Smooth muscle cell (in vitro differentiated cells): Measurements from ENCODE around the gene LGALSL. TPM values are rescaled to one million over a fixed set of nuclear protein-coding genes. Genes with fewer than 3 reads are reported as not detected.

Source experiments
- DNase-seq: peaks from one replicate; lab custom pipeline; 2025; ENCODE audit not compliant: unreplicated experiment; lab: John Stamatoyannopoulos, UW
- H2AFZ ChIP-seq: fragments of 200-600 bp; sonication (generic); 2 replicates; pipeline ENCODE4 v1.6.0; 2016; ENCODE audit warnings: antibody characterized with exemption, low read depth, mild to moderate bottlenecking
- H3F3A ChIP-seq: fragments of 200-600 bp; sonication (generic); 2 replicates; pipeline ENCODE4 v1.6.0; 2017; ENCODE audit warnings: antibody characterized with exemption, low read depth
- H3K27ac ChIP-seq: fragments of 200-600 bp; sonication (generic); 2 replicates; pipeline ENCODE4 v1.5.1; 2016; ENCODE audit warnings: low read depth, mild to moderate bottlenecking
- H3K27me3 ChIP-seq: fragments of 200-600 bp; sonication (generic); 2 replicates; pipeline ENCODE4 v1.6.1; 2016; ENCODE audit warnings: low read depth, mild to moderate bottlenecking
- H3K36me3 ChIP-seq: fragments of 200-600 bp; sonication (generic); 2 replicates; pipeline ENCODE4 v1.5.1; 2016; ENCODE audit warnings: low read depth
- H3K4me1 ChIP-seq: fragments of 200-600 bp; sonication (generic); 2 replicates; pipeline ENCODE4 v1.5.1; 2016; ENCODE audit warnings: low read depth
- H3K4me2 ChIP-seq: fragments of 200-600 bp; sonication (generic); 2 replicates; pipeline ENCODE4 v1.6.0; 2016; ENCODE audit warnings: mild to moderate bottlenecking
- H3K4me3 ChIP-seq: fragments of 200-600 bp; sonication (generic); 2 replicates; pipeline ENCODE4 v1.5.1; 2016; ENCODE audit warnings: mild to moderate bottlenecking
- H3K79me2 ChIP-seq: fragments of 200-600 bp; sonication (generic); 2 replicates; pipeline ENCODE4 v1.6.0; 2016; ENCODE audit warnings: low read depth, mild to moderate bottlenecking
- H3K9ac ChIP-seq: fragments of 200-600 bp; sonication (generic); 2 replicates; pipeline ENCODE4 v1.6.0; 2016; ENCODE audit warnings: low read depth
- H3K9me3 ChIP-seq: fragments of 200-600 bp; sonication (generic); replicated peaks from 2 replicates; pipeline ENCODE4 v1.5.1; 2016; ENCODE audit warnings: low read depth
- H4K20me1 ChIP-seq: fragments of 200-600 bp; sonication (generic); 2 replicates; pipeline ENCODE4 v1.6.0; 2016; ENCODE audit warnings: low read depth
- CTCF ChIP-seq: fragments of 200-600 bp; sonication (generic); IDR thresholded peaks from 2 replicates; pipeline ENCODE4 v1.5.1; 2017; ENCODE audit warnings: borderline replicate concordance, mild to moderate bottlenecking, antibody characterized with exemption; ENCODE audit not compliant: insufficient read depth, poor library complexity, severe bottlenecking
- WGBS: methylation state at CpG from one replicate; pipeline ENCODE4 v1.1.7; 2016; ENCODE audit warnings: low lambda C conversion rate; 5-methylcytosine and 5-hydroxymethylcytosine counted together
- polyA plus RNA-seq: library from polyadenylated mRNA; unstranded; fragments of >200 nt; fragmentation: Nextera tagmentation; extraction: Ambion mirVana; gene quantifications from 2 replicates; pipeline ENCODE4 v1.2.1, GENCODE V29; 2016
- total RNA-seq: library from RNA; depleted of rRNA; stranded (reverse); fragments of >200 nt; gene quantifications from 2 replicates; pipeline ENCODE4 v1.2.3, GENCODE V29; 2014

The LGALSL gene
- total and polyA plus RNA-seq, 2 experiments from 2014 or later = 8.1 to 13.9 TPM

- Histone ChIP-seq H3F3A (no peaks in the 10 kb centered on the region), H3K4me1 (no peaks in the 10 kb centered on the region), H3K27me3 (no peaks in the 10 kb centered on the region), H2AFZ (no peak overlapping the region), H3K79me2 (no peaks in the 10 kb centered on the region), H3K9ac (no peak overlapping the region), H3K9me3 (no peaks in the 10 kb centered on the region), H3K27ac (no peak overlapping the region), H3K4me2 (no peak overlapping the region), H3K36me3 (peaks cover 8% of the 10 kb centered on the region), H4K20me1 (no peaks in the 10 kb centered on the region), H3K4me3 (no peak overlapping the region)
- 83% methylated on average over 3 of the region's 3 CpGs for WGBS
- no peak for TF ChIP-seq CTCF
- DNase-seq = no peak
Measured at GRCh38 chr2:64462171-64462570, 8.2 kb downstream of the LGALSL start.

GRCh38 chr2:64462940-64463700, 9.2 kb downstream of the LGALSL start:
- 58% methylated on average over 5 of the region's 5 CpGs for WGBS

GRCh38 chr2:64463781-64464180, 9.8 kb downstream of the LGALSL start:
- no peak for TF ChIP-seq CTCF
- Histone ChIP-seq H3F3A (no peaks in the 10 kb centered on the region), H3K27ac (no peak overlapping the region), H4K20me1 (no peaks in the 10 kb centered on the region), H3K4me3 (no peak overlapping the region), H3K9ac (no peak overlapping the region), H3K4me2 (no peak overlapping the region), H2AFZ (no peak overlapping the region), H3K36me3 (peaks cover 3% of the 10 kb centered on the region), H3K27me3 (no peaks in the 10 kb centered on the region), H3K9me3 (no peaks in the 10 kb centered on the region), H3K4me1 (no peaks in the 10 kb centered on the region), H3K79me2 (no peaks in the 10 kb centered on the region)
- 86% methylated on average over 1 of the region's 1 CpG for WGBS
- DNase-seq = no peak

More at GRCh38 chr2:64462940-64463700, 9.2 kb downstream of the LGALSL start:
- no peak for DNase-seq
- Histone ChIP-seq H3F3A (no peaks in the 10 kb centered on the region), H3K9ac (no peak overlapping the region), H4K20me1 (no peaks in the 10 kb centered on the region), H3K79me2 (no peaks in the 10 kb centered on the region), H3K4me3 (no peak overlapping the region), H3K36me3 (peaks cover 8% of the 10 kb centered on the region), H3K4me1 (no peaks in the 10 kb centered on the region), H3K27ac (no peak overlapping the region), H3K9me3 (no peaks in the 10 kb centered on the region), H3K4me2 (no peak overlapping the region), H3K27me3 (no peaks in the 10 kb centered on the region), H2AFZ (no peak overlapping the region)
- TF ChIP-seq CTCF = no peak
